Stomach (tissue), 9 donors: Measurements from ENCODE around the gene XRN1. TPM values are rescaled to one million over a fixed set of nuclear protein-coding genes. Genes with fewer than 3 reads are reported as not detected.
"Not testable (repeated sequence)": the region's sequence is repeated elsewhere in the genome, so short reads cannot be mapped to it uniquely, and the experiment has no call there.

ENCODE experiments used
- DNase-seq, 2 donors: peaks; one replicate each; pipeline versions ENCODE4 v3.0.0 to v3.0.0-alpha.2; 2013 to 2019
- H3K27ac ChIP-seq, 5 donors: fragments of 200-600 bp in 4 of 5; sonication (generic) in 4 of 5; one replicate each; pipeline ENCODE4 v1.5.1; 2013 to 2019; ENCODE audit warnings: mild to moderate bottlenecking in 1 of 5, moderate library complexity in 1 of 5
- H3K27me3 ChIP-seq, 3 donors: fragments of 200-600 bp; sonication (generic); one replicate each; pipeline ENCODE4 v1.5.1; 2017 to 2019; ENCODE audit warnings: mixed run types in 1 of 3
- H3K36me3 ChIP-seq, 4 donors: fragments of 200-600 bp; sonication (generic); 1 replicate in 3 of 4; 2 replicates in 1 of 4; pipeline ENCODE4 v1.5.1; 2016 to 2019
- H3K4me1 ChIP-seq, 4 donors: fragments of 200-600 bp; sonication (generic); one replicate each; pipeline ENCODE4 v1.5.1; 2016 to 2019
- H3K4me3 ChIP-seq, 4 donors: fragments of 200-600 bp; sonication (generic) in 3 of 4; one replicate each; pipeline ENCODE4 v1.5.1; 2016 to 2019; ENCODE audit warnings: mild to moderate bottlenecking in 1 of 4
- H3K9me3 ChIP-seq, 4 donors: fragments of 200-600 bp; sonication (generic); one replicate each; pipeline ENCODE4 v1.5.1; 2016 to 2019
- CTCF ChIP-seq, 7 experiments: fragments of 450-650 bp in 4 of 7; fragments of 200-600 bp in 3 of 7; sonication (generic) in 3 of 7; IDR thresholded peaks; one replicate each; pipeline ENCODE4 v1.5.1; 2016 to 2019; ENCODE audit warnings: antibody characterized with exemption in 7 of 7, control low read depth in 2 of 7, mild to moderate bottlenecking in 1 of 7
- EP300 ChIP-seq: sonication (generic); formaldehyde crosslinking; IDR thresholded peaks from one replicate; pipeline ENCODE4 v1.6.1; 2017; ENCODE audit warnings: antibody characterized with exemption
- POLR2A ChIP-seq, 4 donors: fragments of 450-650 bp; IDR thresholded peaks; one replicate each; pipeline ENCODE4 v1.6.1; 2016; ENCODE audit warnings: antibody characterized with exemption in 4 of 4, control low read depth in 2 of 4, mild to moderate bottlenecking in 1 of 4, moderate library complexity in 1 of 4
- POLR2AphosphoS5 ChIP-seq, 3 donors: sonication (generic); formaldehyde crosslinking; IDR thresholded peaks; one replicate each; pipeline ENCODE4 v1.6.1; 2016; ENCODE audit warnings: antibody characterized with exemption in 3 of 3
- WGBS, 5 donors: extraction: QIAGEN DNeasy Blood & Tissue Kit in 3 of 5; methylation state at CpG; one replicate each; pipeline versions ENCODE4 v1.1.5 to v1.1.7; 2013 to 2018; 5-methylcytosine and 5-hydroxymethylcytosine counted together
- intact Hi-C: fragments of 100-400 bp; cut with DNase I; formaldehyde crosslinking; loops from one replicate; pipeline ENCODE4 v1.15.1; 2023; ENCODE audit warnings: low total_unique reads
- polyA plus RNA-seq, 3 donors: library from polyadenylated mRNA; stranded (reverse); fragments of 200-250 nt; gene quantifications; one replicate each; pipeline ENCODE4 v1.2.3, GENCODE V29; 2013
- total RNA-seq, 5 donors: library from RNA; depleted of rRNA; stranded (reverse); fragments of >200 nt; gene quantifications; one replicate each; pipeline versions ENCODE4 v1.1.0 to v1.2.3, GENCODE V29; 2014 to 2016
- donor health status: healthy with polysubstance abuse.
- donor health status: Bipolar disorder and iron deficiency.
- donor health status: healthy.

The XRN1 gene
- total and polyA plus RNA-seq, 8 donors, result 2.3 to 122 (median 25.9) TPM

- intact Hi-C loops, result no loop called here
- no peaks in the 10 kb centered on the region for H3K9me3 ChIP-seq
- no peak for TF ChIP-seq POLR2AphosphoS5 (IDR thresholded peaks at IDR 0.05)
- TF ChIP-seq EP300, result no peak
- no peak for TF ChIP-seq CTCF (IDR thresholded peaks at IDR 0.05)
- no peak for TF ChIP-seq POLR2A (IDR thresholded peaks at IDR 0.05)
- DNase-seq, result no peak
- no peaks in the 10 kb centered on the region for H3K27me3 ChIP-seq
- H3K27ac ChIP-seq, result no peak overlapping the region
- WGBS, 5 donors, result 91 to 98% (median 97%) methylated on average over 3 of the region's 3 CpGs
- H3K4me3 ChIP-seq, result no peak overlapping the region
- H3K4me1 ChIP-seq, result no peaks in the 10 kb centered on the region
- H3K36me3 ChIP-seq, result peaks cover 0 to 53% (median 45%) of the 10 kb centered on the region in 4 donors
These were observed 127.9 kb downstream of the XRN1 start for GRCh38 chr3:142319912-142320311.

GRCh38 chr3:142319094-142319493 is 128.7 kb downstream of the XRN1 start:
- Histone ChIP-seq H3K4me3 (no peak overlapping the region), H3K27me3 (no peaks in the 10 kb centered on the region), H3K9me3 (no peaks in the 10 kb centered on the region), H3K36me3 (peaks cover 0 to 59% (median 45%) of the 10 kb centered on the region in 4 donors), H3K4me1 (no peaks in the 10 kb centered on the region), H3K27ac (no peak overlapping the region)
- intact Hi-C loops, result no loop called here
- TF ChIP-seq CTCF (IDR thresholded peaks at IDR 0.05), result no peak
- no peak for TF ChIP-seq EP300
- TF ChIP-seq POLR2A (IDR thresholded peaks at IDR 0.05), result no peak
- TF ChIP-seq POLR2AphosphoS5 (IDR thresholded peaks at IDR 0.05), result no peak
- 64 to 90% (median 83%) methylated on average over 1 of the region's 1 CpG for WGBS, 5 donors
- DNase-seq, result no peak

- intact Hi-C loops, result no loop called here
- no peak for DNase-seq
- Histone ChIP-seq H3K27ac (no peak overlapping the region), H3K4me1 (no peaks in the 10 kb centered on the region), H3K36me3 (peaks cover 0 to 67% (median 52%) of the 10 kb centered on the region in 4 donors), H3K27me3 (no peaks in the 10 kb centered on the region), H3K4me3 (no peak overlapping the region), H3K9me3 (no peaks in the 10 kb centered on the region)
- no peak for TF ChIP-seq POLR2AphosphoS5 (IDR thresholded peaks at IDR 0.05)
- no peak for TF ChIP-seq CTCF (IDR thresholded peaks at IDR 0.05)
- no peak for TF ChIP-seq EP300
- TF ChIP-seq POLR2A (IDR thresholded peaks at IDR 0.05), result no peak
These were observed 129.5 kb downstream of the XRN1 start for GRCh38 chr3:142318331-142318730.

- H3K4me3 ChIP-seq, H3K4me1 ChIP-seq, DNase-seq, intact Hi-C loops, H3K27me3 ChIP-seq, H3K9me3 ChIP-seq, H3K27ac ChIP-seq: not testable (repeated sequence)
- H3K36me3 ChIP-seq, result peaks cover 9 to 76% (median 60%) of the 10 kb centered on the region in 4 donors
- WGBS, 5 donors, result 78 to 90% (median 86%) methylated on average over 2 of the region's 2 CpGs
These were observed 131.9 kb downstream of the XRN1 start for GRCh38 chr3:142315978-142316388.

- no peak for DNase-seq
- intact Hi-C loops, result no loop called here
These were observed 132.8 kb downstream of the XRN1 start for GRCh38 chr3:142315083-142315482.

More at GRCh38 chr3:142315083-142315482, 132.8 kb downstream of the XRN1 start:
- H3K4me3 ChIP-seq, result no peak overlapping the region
- H3K27ac ChIP-seq, result no peak overlapping the region
- H3K36me3 ChIP-seq, result peaks cover 9 to 85% (median 68%) of the 10 kb centered on the region in 4 donors
- TF ChIP-seq POLR2AphosphoS5 (IDR thresholded peaks at IDR 0.05), result no peak
- TF ChIP-seq CTCF (IDR thresholded peaks at IDR 0.05), result no peak
- no peak for TF ChIP-seq EP300
- no peak for TF ChIP-seq POLR2A (IDR thresholded peaks at IDR 0.05)
- H3K9me3 ChIP-seq, result no peaks in the 10 kb centered on the region
- no peaks in the 10 kb centered on the region for H3K4me1 ChIP-seq
- no peaks in the 10 kb centered on the region for H3K27me3 ChIP-seq
